DOHH2 (cell line): ENCODE results near the gene RGMB.

Experiments used
- H3F3A ChIP-seq: fragments of 200-600 bp; sonication (generic), shearing (Covaris generic); 2 replicates; pipeline ENCODE4 v1.6.0; 2016; ENCODE audit warnings: antibody characterized with exemption, mild to moderate bottlenecking; ENCODE audit not compliant: control insufficient read depth, insufficient read depth
- H3K27ac ChIP-seq: fragments of 200-600 bp; sonication (generic); 2 replicates; pipeline ENCODE4 v1.5.1; 2014; ENCODE audit warnings: low read depth, mild to moderate bottlenecking, low read length, moderate library complexity
- H3K27me3 ChIP-seq: fragments of 200-600 bp; sonication (generic); 2 replicates; pipeline ENCODE4 v1.6.1; 2014; ENCODE audit warnings: mild to moderate bottlenecking, low read length, mixed read lengths; ENCODE audit not compliant: control insufficient read depth
- H3K36me3 ChIP-seq: fragments of 200-600 bp; sonication (generic); 2 replicates; pipeline ENCODE4 v1.6.1; 2014; ENCODE audit warnings: mild to moderate bottlenecking, low read length, moderate library complexity, mixed read lengths; ENCODE audit not compliant: control insufficient read depth
- H3K4me1 ChIP-seq: fragments of 200-600 bp; sonication (generic); 2 replicates; pipeline ENCODE4 v1.6.1; 2014; ENCODE audit warnings: mild to moderate bottlenecking, low read length, mixed read lengths; ENCODE audit not compliant: control insufficient read depth
- H3K4me2 ChIP-seq: fragments of 200-600 bp; sonication (generic); 2 replicates; pipeline ENCODE4 v1.6.0; 2014; ENCODE audit warnings: mild to moderate bottlenecking, low read length, moderate library complexity
- H3K4me3 ChIP-seq: fragments of 200-600 bp; sonication (generic); 2 replicates; pipeline ENCODE4 v1.5.1; 2014; ENCODE audit warnings: mild to moderate bottlenecking, low read length, mixed read lengths
- H3K79me2 ChIP-seq: fragments of 200-600 bp; sonication (generic); 2 replicates; pipeline ENCODE4 v1.6.1; 2014; ENCODE audit warnings: mild to moderate bottlenecking, low read length, mixed read lengths; ENCODE audit not compliant: control insufficient read depth
- H3K9me2 ChIP-seq: fragments of 200-600 bp; sonication (generic); replicated peaks from 2 replicates; pipeline ENCODE4 v1.6.1; 2014; ENCODE audit warnings: mild to moderate bottlenecking, low read length, mixed read lengths; ENCODE audit not compliant: control insufficient read depth
- H3K9me3 ChIP-seq: fragments of 200-600 bp; sonication (generic); 2 replicates; pipeline ENCODE4 v1.6.1; 2014; ENCODE audit warnings: antibody characterized with exemption, low read length, mixed read lengths; ENCODE audit not compliant: control insufficient read depth, insufficient read depth
- H4K20me1 ChIP-seq: fragments of 200-600 bp; sonication (generic); 2 replicates; pipeline ENCODE4 v1.6.0; 2014; ENCODE audit warnings: low read depth, mild to moderate bottlenecking, antibody characterized with exemption, low read length, moderate library complexity; ENCODE audit not compliant: control insufficient read depth, insufficient read depth
- CTCF ChIP-seq: fragments of 200-600 bp; sonication (generic); IDR thresholded peaks from one replicate; pipeline ENCODE4 v1.5.1; 2014; ENCODE audit warnings: antibody characterized with exemption, mild to moderate bottlenecking, low read depth, low read length; ENCODE audit not compliant: poor library complexity, severe bottlenecking
- EZH2phosphoT487 ChIP-seq: fragments of 200-600 bp; sonication (generic); IDR thresholded peaks from 2 replicates; pipeline ENCODE4 v1.6.1; 2017; ENCODE audit warnings: borderline replicate concordance, mild to moderate bottlenecking, antibody characterized with exemption, low read length, moderate library complexity, mixed read lengths

The RGMB gene

GRCh38 chr5:98772415-98773213 lies 849 bp upstream of the RGMB start:
- Histone ChIP-seq H3K4me1 (peaks cover 64% of the 10 kb centered on the region), H3K79me2 (peaks cover 33% of the 10 kb centered on the region), H3K4me3 (peak overlapping the region; percentile 79), H3K9me2 (no peaks in the 10 kb centered on the region), H3K36me3 (0 out of 2 replicates have a peak, but pooled peaks cover 3% of the 10 kb centered on the region), H3K9me3 (no peaks in the 10 kb centered on the region), H3K27me3 (peaks cover 47% of the 10 kb centered on the region), H3F3A (peaks cover 9% of the 10 kb centered on the region; the same call in 1 of the 2 replicates), H3K27ac (peak overlapping the region; percentile 45), H4K20me1 (peaks cover 24% of the 10 kb centered on the region), H3K4me2 (peak overlapping the region; percentile 82)
- TF ChIP-seq CTCF (no peak), EZH2phosphoT487 (peak; percentile 29; the same call in 1 of the 2 replicates)

GRCh38 chr5:98773214-98773463 lies 324 bp upstream of the RGMB start:
- Histone ChIP-seq H4K20me1 (peaks cover 24% of the 10 kb centered on the region), H3K4me3 (peak overlapping the region; percentile 79), H3K4me1 (peaks cover 64% of the 10 kb centered on the region), H3K36me3 (0 out of 2 replicates have a peak, but pooled peaks cover 3% of the 10 kb centered on the region), H3K9me3 (no peaks in the 10 kb centered on the region), H3F3A (peaks cover 9% of the 10 kb centered on the region; the same call in 1 of the 2 replicates), H3K27ac (peak overlapping the region; percentile 45), H3K79me2 (peaks cover 38% of the 10 kb centered on the region), H3K9me2 (no peaks in the 10 kb centered on the region), H3K4me2 (peak overlapping the region; percentile 82), H3K27me3 (peaks cover 45% of the 10 kb centered on the region)
- TF ChIP-seq EZH2phosphoT487 (no peak), CTCF (no peak)

DNA sequence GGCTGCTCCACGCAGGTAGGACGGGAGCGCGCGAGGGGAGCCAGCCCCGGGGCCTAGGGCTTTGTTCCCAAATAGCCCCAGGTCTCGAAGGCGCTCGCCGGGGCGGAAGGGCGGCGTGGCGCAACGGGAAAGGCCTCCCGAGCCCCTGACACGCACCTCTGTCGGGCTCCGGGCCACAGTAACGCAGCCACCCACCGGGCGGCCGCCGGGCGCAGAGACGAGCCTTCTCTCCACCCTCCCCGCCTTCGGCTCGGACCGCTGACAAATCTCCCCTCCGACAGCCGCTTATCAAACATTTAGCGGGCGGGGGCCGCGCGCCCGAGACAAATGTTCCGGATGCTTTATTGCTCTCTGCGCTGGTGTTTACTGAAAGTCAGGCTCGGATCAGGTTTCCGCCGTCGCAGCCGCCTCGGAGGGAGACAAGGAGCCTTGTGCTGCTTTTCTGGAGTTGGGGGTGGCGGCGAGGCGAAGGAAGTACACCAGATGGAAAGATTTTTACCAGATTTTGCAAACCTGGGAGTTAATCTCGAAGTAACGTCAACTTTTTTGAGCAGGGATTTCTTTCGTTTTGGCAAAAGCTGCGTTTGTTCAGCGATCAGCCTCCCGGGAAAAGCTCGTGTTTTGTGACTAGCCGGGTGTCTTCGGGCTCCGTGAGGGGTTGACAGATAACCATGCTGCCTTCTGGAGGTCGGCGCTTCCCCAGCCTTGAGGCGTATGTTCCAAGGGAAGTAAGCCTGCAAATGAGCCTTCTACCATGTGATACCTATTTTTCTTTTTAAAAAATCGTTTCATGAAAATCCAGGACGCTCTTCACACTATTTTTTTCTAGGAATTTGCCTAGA lies 950 bp downstream of the RGMB start:
- Histone ChIP-seq H3K9me3 (no peaks in the 10 kb centered on the region), H4K20me1 (peaks cover 24% of the 10 kb centered on the region), H3K9me2 (no peaks in the 10 kb centered on the region), H3K36me3 (peaks cover 3% of the 10 kb centered on the region; the same call in 1 of the 2 replicates), H3K79me2 (peaks cover 51% of the 10 kb centered on the region), H3K4me1 (peaks cover 52% of the 10 kb centered on the region), H3K27ac (peak overlapping the region; percentile 46), H3K4me2 (peak overlapping the region; percentile 82), H3K4me3 (peak overlapping the region; percentile 79), H3F3A (peaks cover 9% of the 10 kb centered on the region; the same call in 1 of the 2 replicates), H3K27me3 (peaks cover 32% of the 10 kb centered on the region)
- TF ChIP-seq EZH2phosphoT487 = no peak
- no peak for TF ChIP-seq CTCF
